ENCODE results near the gene ZNF384. TPM values are rescaled to one million over a fixed set of nuclear protein-coding genes. Genes with fewer than 3 reads are reported as not detected.
A peak's percentile ranks its signal among the peaks of the same experiment; 100 is the strongest.

ZNF384 gene
- total and polyA plus RNA-seq, 2 experiments from 2014 or later = 20.5 to 35.9 TPM

DNA sequence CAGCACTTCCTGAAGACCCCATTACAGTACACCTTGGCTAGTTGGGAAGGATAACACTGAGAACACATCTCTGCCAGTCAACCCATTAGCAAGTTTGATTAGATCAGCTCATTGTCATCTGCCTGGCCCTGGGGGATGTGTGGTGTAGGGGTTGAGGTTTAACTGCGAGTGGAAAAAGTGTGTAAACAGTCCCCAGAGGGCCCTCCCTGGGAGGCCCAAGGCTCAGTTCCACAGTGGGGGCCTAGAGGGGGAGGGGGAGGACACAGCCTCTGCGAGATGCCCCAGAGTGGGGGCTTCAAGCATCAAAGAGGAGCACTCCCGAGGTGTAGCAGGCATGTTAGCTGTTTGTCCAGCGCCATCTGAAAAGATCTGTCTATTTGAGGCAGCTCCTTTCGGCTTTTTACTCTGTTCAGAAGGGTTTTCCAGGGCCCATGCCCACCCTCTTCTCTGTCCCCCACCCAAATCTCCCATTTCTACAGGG is 53.8 kb downstream of the ZNF384 start:
- no peaks in the 10 kb centered on the region for H4K20me1 ChIP-seq (replicated peaks; ENCODE audit: insufficient read depth)
- H3K4me1 Mint-ChIP-seq = peaks cover 18% of the 10 kb centered on the region; the same call in 2 of the 3 replicates
- ATAC-seq (no peak; the same call in 2 of the 3 replicates), DNase-seq (ENCODE audit: low spot score) (no peak)
- H3K4me1 ChIP-seq (ENCODE audit: insufficient read depth) = no peaks in the 10 kb centered on the region
- H3K4me3 ChIP-seq = 0 out of 2 replicates have a peak overlapping the region, but pooled peaks have one; percentile 17
- 0 out of 2 replicates have a peak overlapping the region, but pooled peaks have one; percentile 43 for H3K4me2 ChIP-seq
- no peak overlapping the region for H3K27ac Mint-ChIP-seq
- H3K36me3 ChIP-seq (ENCODE audit: insufficient read depth) = no peaks in the 10 kb centered on the region
- no peaks in the 10 kb centered on the region for H3K79me2 ChIP-seq (replicated peaks; ENCODE audit: insufficient read depth)
- H3K27ac ChIP-seq (ENCODE audit: low read depth) = no peak overlapping the region
- H3K9me2 ChIP-seq (ENCODE audit: insufficient read depth) = no peaks in the 10 kb centered on the region
- no peaks in the 10 kb centered on the region; the same call in 2 of the 3 replicates for H3K36me3 Mint-ChIP-seq (ENCODE audit: low read depth)
- no peaks in the 10 kb centered on the region for H3K9me3 Mint-ChIP-seq
- TF ChIP-seq EZH2phosphoT487 (IDR thresholded peaks at IDR 0.05; ENCODE audit: unreplicated experiment) (no peak), STAT1 (IDR thresholded peaks at IDR 0.05; ENCODE audit: unreplicated experiment) (no peak), ZNF114 (CRISPR knock-in tag; IDR thresholded peaks at IDR 0.05) (no peak), NANOG (IDR thresholded peaks at IDR 0.05; ENCODE audit: borderline replicate concordance) (no peak), ZNF331 (CRISPR knock-in tag; IDR thresholded peaks at IDR 0.05; ENCODE audit: low read depth) (no peak), POLR2AphosphoS5 (IDR thresholded peaks at IDR 0.05; ENCODE audit: low read depth) (no peak), CREB1 (CRISPR knock-in tag; IDR thresholded peaks at IDR 0.05; ENCODE audit: low read depth) (no peak), JUNB (IDR thresholded peaks at IDR 0.05; ENCODE audit: unreplicated experiment) (no peak), EZH2 (IDR thresholded peaks at IDR 0.05; ENCODE audit: low read depth, unreplicated experiment) (no peak)
- TF ChIP-seq, protein P1, sequence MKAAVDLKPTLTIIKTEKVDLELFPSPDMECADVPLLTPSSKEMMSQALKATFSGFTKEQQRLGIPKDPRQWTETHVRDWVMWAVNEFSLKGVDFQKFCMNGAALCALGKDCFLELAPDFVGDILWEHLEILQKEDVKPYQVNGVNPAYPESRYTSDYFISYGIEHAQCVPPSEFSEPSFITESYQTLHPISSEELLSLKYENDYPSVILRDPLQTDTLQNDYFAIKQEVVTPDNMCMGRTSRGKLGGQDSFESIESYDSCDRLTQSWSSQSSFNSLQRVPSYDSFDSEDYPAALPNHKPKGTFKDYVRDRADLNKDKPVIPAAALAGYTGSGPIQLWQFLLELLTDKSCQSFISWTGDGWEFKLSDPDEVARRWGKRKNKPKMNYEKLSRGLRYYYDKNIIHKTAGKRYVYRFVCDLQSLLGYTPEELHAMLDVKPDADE (IDR thresholded peaks at IDR 0.05) = no peak
- TF ChIP-seq, protein P2, sequence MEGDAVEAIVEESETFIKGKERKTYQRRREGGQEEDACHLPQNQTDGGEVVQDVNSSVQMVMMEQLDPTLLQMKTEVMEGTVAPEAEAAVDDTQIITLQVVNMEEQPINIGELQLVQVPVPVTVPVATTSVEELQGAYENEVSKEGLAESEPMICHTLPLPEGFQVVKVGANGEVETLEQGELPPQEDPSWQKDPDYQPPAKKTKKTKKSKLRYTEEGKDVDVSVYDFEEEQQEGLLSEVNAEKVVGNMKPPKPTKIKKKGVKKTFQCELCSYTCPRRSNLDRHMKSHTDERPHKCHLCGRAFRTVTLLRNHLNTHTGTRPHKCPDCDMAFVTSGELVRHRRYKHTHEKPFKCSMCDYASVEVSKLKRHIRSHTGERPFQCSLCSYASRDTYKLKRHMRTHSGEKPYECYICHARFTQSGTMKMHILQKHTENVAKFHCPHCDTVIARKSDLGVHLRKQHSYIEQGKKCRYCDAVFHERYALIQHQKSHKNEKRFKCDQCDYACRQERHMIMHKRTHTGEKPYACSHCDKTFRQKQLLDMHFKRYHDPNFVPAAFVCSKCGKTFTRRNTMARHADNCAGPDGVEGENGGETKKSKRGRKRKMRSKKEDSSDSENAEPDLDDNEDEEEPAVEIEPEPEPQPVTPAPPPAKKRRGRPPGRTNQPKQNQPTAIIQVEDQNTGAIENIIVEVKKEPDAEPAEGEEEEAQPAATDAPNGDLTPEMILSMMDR (conservative IDR thresholded peaks at IDR 0.05; ENCODE audit: low read depth in 2 of 2) = no peak
- TF ChIP-seq, protein P3, sequence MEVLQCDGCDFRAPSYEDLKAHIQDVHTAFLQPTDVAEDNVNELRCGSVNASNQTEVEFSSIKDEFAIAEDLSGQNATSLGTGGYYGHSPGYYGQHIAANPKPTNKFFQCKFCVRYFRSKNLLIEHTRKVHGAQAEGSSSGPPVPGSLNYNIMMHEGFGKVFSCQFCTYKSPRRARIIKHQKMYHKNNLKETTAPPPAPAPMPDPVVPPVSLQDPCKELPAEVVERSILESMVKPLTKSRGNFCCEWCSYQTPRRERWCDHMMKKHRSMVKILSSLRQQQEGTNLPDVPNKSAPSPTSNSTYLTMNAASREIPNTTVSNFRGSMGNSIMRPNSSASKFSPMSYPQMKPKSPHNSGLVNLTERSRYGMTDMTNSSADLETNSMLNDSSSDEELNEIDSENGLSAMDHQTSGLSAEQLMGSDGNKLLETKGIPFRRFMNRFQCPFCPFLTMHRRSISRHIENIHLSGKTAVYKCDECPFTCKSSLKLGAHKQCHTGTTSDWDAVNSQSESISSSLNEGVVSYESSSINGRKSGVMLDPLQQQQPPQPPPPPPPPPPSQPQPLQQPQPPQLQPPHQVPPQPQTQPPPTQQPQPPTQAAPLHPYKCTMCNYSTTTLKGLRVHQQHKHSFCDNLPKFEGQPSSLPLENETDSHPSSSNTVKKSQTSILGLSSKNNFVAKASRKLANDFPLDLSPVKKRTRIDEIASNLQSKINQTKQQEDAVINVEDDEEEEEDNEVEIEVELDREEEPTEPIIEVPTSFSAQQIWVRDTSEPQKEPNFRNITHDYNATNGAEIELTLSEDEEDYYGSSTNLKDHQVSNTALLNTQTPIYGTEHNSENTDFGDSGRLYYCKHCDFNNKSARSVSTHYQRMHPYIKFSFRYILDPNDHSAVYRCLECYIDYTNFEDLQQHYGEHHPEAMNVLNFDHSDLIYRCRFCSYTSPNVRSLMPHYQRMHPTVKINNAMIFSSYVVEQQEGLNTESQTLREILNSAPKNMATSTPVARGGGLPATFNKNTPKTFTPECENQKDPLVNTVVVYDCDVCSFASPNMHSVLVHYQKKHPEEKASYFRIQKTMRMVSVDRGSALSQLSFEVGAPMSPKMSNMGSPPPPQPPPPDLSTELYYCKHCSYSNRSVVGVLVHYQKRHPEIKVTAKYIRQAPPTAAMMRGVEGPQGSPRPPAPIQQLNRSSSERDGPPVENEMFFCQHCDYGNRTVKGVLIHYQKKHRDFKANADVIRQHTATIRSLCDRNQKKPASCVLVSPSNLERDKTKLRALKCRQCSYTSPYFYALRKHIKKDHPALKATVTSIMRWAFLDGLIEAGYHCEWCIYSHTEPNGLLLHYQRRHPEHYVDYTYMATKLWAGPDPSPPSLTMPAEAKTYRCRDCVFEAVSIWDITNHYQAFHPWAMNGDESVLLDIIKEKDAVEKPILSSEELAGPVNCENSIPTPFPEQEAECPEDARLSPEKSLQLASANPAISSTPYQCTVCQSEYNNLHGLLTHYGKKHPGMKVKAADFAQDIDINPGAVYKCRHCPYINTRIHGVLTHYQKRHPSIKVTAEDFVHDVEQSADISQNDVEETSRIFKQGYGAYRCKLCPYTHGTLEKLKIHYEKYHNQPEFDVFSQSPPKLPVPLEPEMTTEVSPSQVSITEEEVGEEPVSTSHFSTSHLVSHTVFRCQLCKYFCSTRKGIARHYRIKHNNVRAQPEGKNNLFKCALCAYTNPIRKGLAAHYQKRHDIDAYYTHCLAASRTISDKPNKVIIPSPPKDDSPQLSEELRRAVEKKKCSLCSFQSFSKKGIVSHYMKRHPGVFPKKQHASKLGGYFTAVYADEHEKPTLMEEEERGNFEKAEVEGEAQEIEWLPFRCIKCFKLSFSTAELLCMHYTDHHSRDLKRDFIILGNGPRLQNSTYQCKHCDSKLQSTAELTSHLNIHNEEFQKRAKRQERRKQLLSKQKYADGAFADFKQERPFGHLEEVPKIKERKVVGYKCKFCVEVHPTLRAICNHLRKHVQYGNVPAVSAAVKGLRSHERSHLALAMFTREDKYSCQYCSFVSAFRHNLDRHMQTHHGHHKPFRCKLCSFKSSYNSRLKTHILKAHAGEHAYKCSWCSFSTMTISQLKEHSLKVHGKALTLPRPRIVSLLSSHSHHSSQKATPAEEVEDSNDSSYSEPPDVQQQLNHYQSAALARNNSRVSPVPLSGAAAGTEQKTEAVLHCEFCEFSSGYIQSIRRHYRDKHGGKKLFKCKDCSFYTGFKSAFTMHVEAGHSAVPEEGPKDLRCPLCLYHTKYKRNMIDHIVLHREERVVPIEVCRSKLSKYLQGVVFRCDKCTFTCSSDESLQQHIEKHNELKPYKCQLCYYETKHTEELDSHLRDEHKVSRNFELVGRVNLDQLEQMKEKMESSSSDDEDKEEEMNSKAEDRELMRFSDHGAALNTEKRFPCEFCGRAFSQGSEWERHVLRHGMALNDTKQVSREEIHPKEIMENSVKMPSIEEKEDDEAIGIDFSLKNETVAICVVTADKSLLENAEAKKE (CRISPR knock-in tag; IDR thresholded peaks at IDR 0.05) = no peak
- TF ChIP-seq, protein P4, sequence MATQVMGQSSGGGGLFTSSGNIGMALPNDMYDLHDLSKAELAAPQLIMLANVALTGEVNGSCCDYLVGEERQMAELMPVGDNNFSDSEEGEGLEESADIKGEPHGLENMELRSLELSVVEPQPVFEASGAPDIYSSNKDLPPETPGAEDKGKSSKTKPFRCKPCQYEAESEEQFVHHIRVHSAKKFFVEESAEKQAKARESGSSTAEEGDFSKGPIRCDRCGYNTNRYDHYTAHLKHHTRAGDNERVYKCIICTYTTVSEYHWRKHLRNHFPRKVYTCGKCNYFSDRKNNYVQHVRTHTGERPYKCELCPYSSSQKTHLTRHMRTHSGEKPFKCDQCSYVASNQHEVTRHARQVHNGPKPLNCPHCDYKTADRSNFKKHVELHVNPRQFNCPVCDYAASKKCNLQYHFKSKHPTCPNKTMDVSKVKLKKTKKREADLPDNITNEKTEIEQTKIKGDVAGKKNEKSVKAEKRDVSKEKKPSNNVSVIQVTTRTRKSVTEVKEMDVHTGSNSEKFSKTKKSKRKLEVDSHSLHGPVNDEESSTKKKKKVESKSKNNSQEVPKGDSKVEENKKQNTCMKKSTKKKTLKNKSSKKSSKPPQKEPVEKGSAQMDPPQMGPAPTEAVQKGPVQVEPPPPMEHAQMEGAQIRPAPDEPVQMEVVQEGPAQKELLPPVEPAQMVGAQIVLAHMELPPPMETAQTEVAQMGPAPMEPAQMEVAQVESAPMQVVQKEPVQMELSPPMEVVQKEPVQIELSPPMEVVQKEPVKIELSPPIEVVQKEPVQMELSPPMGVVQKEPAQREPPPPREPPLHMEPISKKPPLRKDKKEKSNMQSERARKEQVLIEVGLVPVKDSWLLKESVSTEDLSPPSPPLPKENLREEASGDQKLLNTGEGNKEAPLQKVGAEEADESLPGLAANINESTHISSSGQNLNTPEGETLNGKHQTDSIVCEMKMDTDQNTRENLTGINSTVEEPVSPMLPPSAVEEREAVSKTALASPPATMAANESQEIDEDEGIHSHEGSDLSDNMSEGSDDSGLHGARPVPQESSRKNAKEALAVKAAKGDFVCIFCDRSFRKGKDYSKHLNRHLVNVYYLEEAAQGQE (IDR thresholded peaks at IDR 0.05; ENCODE audit: unreplicated experiment) = no peak
- 0 out of 2 replicates have a peak, but pooled peaks cover 3% of the 10 kb centered on the region for H3F3A ChIP-seq (replicated peaks; ENCODE audit: low read depth)
- H2AFZ ChIP-seq = peak overlapping the region; percentile 80
- no peaks in the 10 kb centered on the region for H3K27me3 ChIP-seq (ENCODE audit: insufficient read depth)
- no peak overlapping the region for H3K4me3 Mint-ChIP-seq
- peaks cover 27% of the 10 kb centered on the region for H3K27me3 Mint-ChIP-seq (ENCODE audit: insufficient read depth, low read depth, poor library complexity)

All from GM23338 (cell line).